Measurements from ENCODE around the gene FOS.
"Not testable (repeated sequence)": the region's sequence is repeated elsewhere in the genome, so short reads cannot be mapped to it uniquely, and the experiment has no call there.

FOS gene

DNA sequence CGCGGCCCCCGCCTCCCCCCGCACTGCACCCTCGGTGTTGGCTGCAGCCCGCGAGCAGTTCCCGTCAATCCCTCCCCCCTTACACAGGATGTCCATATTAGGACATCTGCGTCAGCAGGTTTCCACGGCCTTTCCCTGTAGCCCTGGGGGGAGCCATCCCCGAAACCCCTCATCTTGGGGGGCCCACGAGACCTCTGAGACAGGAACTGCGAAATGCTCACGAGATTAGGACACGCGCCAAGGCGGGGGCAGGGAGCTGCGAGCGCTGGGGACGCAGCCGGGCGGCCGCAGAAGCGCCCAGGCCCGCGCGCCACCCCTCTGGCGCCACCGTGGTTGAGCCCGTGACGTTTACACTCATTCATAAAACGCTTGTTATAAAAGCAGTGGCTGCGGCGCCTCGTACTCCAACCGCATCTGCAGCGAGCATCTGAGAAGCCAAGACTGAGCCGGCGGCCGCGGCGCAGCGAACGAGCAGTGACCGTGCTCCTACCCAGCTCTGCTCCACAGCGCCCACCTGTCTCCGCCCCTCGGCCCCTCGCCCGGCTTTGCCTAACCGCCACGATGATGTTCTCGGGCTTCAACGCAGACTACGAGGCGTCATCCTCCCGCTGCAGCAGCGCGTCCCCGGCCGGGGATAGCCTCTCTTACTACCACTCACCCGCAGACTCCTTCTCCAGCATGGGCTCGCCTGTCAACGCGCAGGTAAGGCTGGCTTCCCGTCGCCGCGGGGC is at the start of gene FOS:
Gene FOS, plus strand, starts transcription at position 407 of the 731 bp plus-strand sequence. Its CDS starts 155 bp downstream, at position 562.
- DNase-seq = peak; percentile 93

DNA sequence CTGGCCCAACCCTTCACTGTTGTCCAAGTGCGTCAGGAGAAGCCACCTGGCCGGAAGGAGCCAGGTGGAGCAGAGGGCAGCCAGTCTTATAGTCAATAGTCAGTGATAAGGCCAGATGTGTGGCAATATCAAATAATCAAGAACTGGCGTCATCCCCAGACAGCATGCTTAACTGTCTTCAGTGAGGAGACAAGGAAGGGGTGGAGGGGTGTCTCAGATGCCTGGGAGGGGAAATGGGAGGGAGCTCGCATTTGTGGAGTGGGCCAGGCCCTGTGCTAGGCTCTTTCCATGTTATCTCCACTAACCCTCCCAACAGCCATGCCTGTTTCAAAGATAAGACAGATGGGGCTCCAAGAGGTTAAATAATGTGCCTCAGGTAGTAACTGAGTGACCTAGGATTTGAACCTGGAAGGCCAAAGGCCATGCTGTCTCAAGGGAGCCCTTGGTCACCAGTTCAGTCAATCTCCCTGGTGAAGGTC is 48.9 kb upstream of the FOS start:
- DNase-seq = no peak

DNA sequence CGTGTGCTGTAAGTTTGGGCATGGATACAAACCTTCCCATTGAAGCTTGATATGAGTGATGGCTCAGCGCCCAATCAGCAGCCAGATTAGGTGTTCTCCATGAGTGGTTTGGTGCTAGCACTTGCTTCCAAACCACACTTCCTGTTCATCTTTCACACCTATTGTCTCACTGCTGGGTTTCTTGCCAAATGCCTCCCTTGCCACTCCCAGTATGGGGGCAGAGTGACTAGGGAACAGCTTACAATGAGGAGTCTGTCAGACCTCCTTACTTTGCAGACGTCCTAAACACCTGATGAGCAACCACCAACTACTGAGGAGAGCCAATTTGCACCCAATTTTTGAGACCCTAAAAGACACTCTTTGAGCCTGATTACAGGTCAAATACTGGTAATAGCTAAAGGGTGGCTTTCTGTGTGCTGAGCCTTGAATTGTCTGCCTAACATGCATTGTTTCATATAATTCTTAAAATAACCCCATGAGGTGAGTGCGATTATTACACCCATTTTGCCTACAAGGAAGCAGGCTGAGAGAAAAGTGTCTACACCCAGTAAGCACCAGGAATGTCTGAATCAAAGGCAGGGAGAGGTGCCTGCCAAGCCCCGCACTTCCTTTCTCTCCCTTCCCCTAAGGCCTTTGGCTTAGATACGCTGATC is 48.4 kb upstream of the FOS start:
- peak; percentile 70 for DNase-seq

GRCh38 chr14:75231320-75231719 is 47.3 kb upstream of the FOS start:
- no peak for DNase-seq

DNA sequence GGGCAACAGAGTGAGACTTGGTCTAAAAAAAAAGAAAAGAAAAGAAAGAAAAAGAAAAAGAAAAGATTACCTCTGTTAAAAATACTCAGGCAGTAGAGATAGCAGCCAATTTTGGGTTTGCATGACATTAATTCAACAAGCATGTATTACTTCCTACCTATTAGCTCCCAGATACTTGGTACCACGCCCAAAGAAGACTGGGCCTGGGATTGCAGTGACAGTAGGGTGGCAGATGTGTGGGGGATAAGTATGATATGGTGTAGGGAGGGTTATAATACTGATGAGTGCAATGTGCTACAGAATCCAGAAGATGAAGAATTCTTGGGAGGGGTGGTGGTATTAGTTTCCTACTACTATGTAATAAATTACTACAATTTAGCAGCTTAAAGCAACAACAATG is 46.4 kb upstream of the FOS start:
- no peak for DNase-seq

- peak; percentile 9 for DNase-seq
These were observed 46.0 kb upstream of the FOS start for GRCh38 chr14:75232597-75232996.

GRCh38 chr14:75234173-75235115 is 44.2 kb upstream of the FOS start:
- no peak for DNase-seq

DNA sequence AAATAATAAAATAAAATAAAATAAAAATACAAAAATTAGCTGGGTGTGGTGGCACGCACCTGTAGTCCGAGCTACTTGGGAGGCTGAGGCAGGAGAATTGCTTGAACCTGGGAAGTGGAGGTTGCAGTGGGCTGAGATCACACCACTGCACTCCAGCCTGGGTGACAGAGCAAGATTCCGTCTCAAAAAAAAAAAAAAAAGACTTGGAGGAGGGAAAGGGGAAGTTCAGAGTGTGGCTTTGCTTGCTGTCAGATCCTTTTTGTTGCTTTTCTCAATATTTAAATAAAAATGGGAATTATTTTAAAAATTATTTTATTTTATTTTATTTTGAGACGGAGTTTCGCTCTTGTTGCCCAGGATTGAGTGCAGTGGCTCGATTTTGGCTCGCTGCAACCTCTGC is 43.4 kb upstream of the FOS start:
- DNase-seq = not testable (repeated sequence)

DNA sequence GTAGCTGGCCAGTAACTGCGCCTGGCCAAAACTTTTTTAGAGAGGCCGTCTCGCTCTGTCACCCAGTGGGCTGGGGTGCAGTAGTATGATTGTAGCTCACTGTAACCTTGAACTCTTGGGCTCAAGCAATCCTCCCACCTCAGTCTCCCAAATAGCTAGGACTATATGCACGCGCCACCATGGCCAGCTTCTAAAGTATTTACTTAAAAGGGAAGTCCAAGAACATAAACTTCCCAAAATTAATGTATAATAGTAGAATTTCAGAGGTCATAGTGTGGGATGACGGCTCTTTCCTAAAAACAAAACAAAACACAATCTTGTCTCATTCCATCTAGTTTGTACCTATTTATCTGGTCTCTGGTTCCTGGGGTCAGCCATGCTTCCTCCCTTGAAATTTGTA is 42.2 kb upstream of the FOS start:
- no peak for DNase-seq

DNA sequence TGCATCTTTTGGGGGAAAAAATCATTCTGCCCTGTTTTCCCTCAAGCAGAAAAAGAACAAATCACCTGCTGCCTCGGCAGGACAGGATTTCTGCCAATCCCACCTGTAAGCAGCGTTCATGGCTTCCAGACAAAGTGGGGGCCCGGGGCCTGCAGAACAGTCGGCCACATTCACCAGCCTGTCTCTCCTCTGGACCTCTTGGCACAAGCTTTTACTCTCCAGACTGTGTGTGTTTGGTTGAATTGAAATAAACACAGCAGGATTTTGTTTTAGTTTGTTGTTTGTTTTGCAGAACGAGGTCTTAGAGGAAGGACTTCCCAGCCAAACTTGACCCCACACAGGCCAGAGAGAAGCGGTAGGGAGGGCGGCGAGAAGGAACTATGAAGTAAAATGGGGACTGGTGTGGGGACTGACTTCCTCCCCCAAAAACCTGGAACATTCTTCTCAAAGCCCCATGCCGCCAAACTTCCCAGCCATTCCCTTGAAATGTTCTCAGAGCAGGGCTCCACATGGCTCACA is 41.7 kb upstream of the FOS start:
- DNase-seq = no peak

DNA sequence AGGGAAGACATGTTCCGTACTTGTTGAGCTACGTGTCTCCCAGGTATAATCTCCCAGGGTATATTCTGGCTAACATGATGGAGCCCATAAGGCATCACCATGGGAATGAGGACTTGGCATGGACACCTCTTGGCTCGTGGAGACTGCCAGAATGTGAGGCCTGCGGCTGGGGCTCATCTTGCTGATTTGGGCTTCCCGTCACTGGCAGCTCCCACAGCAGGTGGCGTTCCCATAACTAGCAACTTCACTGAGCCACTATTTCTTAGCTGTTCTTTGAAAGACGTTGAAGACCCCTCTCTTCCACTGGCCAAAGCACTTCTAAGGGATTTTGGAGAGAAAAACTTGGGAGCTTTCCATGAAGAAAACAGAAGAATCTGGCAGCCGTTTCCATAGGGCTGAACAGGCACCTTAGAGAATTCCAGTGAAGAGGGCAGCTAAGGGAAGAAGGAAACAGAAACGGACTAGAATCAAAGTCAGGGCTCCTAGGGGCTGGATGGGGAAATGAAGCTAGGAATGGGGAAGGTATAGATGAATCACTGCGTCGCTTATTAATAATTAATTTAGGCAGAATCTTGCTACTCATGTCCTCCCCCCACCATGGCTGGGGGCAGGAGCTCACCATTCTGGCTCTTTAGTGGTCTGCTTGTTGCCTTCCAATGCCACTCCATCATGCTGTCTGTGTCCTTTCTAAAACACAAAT is 39.7 kb upstream of the FOS start:
- DNase-seq = no peak

- DNase-seq = no peak
These were observed 37.8 kb upstream of the FOS start for GRCh38 chr14:75240781-75241180.

DNA sequence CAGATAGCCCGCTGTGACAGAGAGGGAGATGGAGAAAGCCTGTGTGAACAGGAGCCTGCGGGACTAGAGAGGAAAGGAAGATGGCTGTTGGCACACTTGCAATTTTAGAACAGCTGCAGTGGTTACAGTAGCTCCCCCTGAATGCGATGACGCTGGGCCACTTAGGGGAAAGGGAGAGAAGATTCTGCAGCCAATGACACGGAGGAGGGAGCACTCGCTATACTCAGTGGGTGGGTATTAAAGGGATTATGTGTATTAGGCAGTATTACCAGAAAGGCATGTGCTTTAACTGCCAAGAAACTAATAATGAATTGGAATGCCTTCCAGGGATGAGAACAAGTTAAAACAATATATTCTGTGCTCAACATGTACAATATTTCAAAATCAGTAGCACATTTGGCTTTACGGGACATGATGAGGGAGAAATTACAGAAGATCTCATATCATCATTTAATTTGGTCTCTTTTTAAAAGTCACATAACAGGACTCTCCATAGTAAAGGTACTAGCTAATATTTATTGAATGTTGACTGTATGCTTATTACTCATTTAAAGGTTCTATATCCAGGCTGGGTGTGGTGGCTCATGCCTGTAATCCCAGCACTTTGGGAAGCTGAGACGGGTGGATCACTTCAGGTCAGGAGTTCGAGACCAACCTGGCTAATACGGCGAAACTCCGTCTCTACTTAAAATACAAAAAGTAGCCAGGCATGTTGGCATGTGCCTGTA is 35.9 kb upstream of the FOS start:
- no peak for DNase-seq

- DNase-seq = no peak
These were observed 34.5 kb upstream of the FOS start for GRCh38 chr14:75244121-75244520.

GRCh38 chr14:75246546-75247285 is 31.9 kb upstream of the FOS start:
- DNase-seq = no peak

GRCh38 chr14:75247286-75247922 is 31.2 kb upstream of the FOS start:
- peak; percentile 91 for DNase-seq

DNA sequence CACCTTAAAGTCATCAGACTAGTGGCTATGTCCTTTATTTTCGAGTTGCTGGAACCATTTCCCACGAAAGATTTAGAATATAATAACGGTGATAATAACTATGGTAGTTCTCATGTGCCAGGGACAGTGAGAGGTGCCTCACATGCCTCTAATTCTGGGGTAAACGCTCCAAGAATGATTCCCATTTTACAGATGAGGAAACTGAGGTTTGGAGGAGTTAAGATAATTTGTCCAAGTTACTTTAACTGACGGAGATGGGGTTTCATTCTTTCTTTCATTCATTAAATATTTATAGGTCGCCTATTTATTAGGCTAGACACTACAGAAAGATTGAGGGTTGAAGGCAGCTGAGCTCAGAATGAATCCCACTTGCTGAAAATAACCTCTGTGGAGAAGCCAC is 30.7 kb upstream of the FOS start:
- DNase-seq = no peak

DNA sequence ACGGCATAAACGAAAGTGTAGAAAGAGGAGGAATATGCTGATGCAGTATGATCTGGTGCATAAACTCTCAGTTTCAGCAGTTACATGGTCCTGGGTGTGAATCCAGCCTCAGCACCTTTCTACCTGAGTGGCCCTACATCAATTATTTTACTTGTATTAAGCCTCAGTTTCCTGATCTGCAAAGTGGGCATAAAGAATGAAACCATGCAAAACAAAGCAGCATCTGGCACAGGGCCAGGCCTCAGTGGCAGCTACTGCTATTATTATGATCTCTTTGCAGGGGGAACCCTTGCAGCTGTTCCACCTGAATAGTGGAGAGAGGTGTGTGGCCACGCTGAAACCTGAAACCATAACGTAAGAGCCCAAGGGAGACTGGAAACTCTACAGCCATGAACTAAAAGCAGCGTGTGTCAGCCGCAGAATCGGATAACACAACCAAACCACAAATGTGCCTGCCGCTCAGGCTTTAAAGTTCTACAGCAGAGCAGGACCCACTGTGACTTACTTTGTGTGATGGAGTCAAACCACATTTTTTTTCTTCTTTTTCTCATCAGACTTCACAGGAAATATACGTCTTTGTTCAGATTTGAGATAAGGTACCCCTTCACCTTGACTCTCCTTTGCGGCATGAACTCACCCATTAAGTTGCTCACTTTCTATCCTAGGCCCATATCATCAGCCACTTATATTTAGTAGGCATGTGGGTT is 29.2 kb upstream of the FOS start:
- peak; percentile 95 for DNase-seq

- DNase-seq = no peak
These were observed 28.7 kb upstream of the FOS start for GRCh38 chr14:75249958-75250336.

DNA sequence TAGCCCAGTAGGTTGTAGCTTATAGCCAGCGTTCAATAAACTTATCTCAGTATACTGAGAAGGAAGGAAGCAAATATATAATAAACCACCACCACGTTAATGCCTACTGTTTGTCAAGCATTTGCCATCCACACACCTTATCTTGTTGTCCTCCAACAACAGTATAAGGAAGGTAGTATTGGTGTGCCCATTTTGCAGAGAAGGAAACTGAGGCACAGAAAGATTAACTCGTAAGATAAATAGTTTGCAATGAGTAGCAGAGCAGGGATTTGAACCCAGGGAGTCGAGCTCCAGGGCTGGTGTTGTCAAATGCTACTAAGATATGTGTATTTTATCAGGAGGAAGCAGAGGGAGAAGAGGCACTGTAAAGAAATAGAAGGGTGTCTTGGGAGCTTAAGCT is 27.8 kb upstream of the FOS start:
- DNase-seq = no peak

All from activated CD4-positive, alpha-beta T cell treated with anti-CD3 and anti-CD28 coated beads, Interleukin-10, Interleukin-2, amounts not matched to agents 100 ng/mL and 50 ng/mL, durations not matched to agents 16 hours and 8 hours (primary cell).